HepG2 (cell line): ENCODE results near the gene INF2. TPM values are rescaled to one million over a fixed set of nuclear protein-coding genes. Genes with fewer than 3 reads are reported as not detected.

Source experiments
- ATAC-seq: fragments of 200-7000 bp; cut with Tn5 transposase; 3 replicates; pipeline ENCODE4 v1.9.1; 2020; ENCODE audit warnings: mild to moderate bottlenecking, moderate library complexity
- BruUV-seq: library from RNA; stranded (reverse); fragments of 400-500 nt; replicated peaks from 2 replicates; lab custom pipeline; 2021; lab: Mats Ljungman, UMichigan
- CTCF ChIA-PET: fragments of 300-600 bp; formaldehyde crosslinking; extraction: SDS; loops from one replicate; lab custom pipeline; 2021; ENCODE audit warnings: low total read pairs, inconsistent platforms, low intra/inter-chr PET ratio; lab: Yijun Ruan, JAX
- POLR2A ChIA-PET: fragments of 350-600 bp; sonication (Branson Sonifier 250); formaldehyde crosslinking; loops from one replicate; lab custom pipeline; 2020; ENCODE audit warnings: antibody characterized with exemption, inconsistent platforms; lab: Yijun Ruan, JAX
- DNase-seq: peaks from one replicate; pipeline ENCODE4 v3.0.0-alpha.2; 2015; ENCODE audit warnings: low spot score
- FAIRE-seq: peaks from 3 replicates; lab custom pipeline; 2011; peaks lifted over from hg19 to GRCh38; lab: Jason Lieb, UNC
- H2AFZ ChIP-seq: one replicate; pipeline ENCODE4 v1.6.1; 2011; ENCODE audit warnings: low read length, inconsistent platforms
- H3K27ac ChIP-seq: fragments of 300-600 bp; 3 replicates; pipeline ENCODE4 v1.8.0; 2011; ENCODE audit warnings: mixed run types, mild to moderate bottlenecking, mixed read lengths, low read length, inconsistent platforms; ENCODE audit not compliant: insufficient read depth; ENCODE audit errors: extremely low read length
- H3K27me3 ChIP-seq, 2 experiments: fragments of 200-600 bp in 1 of 2; 2 replicates in 1 of 2; 3 replicates in 1 of 2; pipeline versions ENCODE4 v1.6.0 to v1.8.0; 2011; ENCODE audit warnings: low read length in 2 of 2, mild to moderate bottlenecking in 2 of 2, moderate library complexity in 2 of 2, inconsistent platforms in 1 of 2; ENCODE audit not compliant: insufficient read depth in 2 of 2, control insufficient read depth in 1 of 2
- H3K36me3 ChIP-seq, 2 experiments: fragments of 200-600 bp in 1 of 2; replicated peaks in 1 of 2; 2 replicates in 1 of 2; 3 replicates in 1 of 2; pipeline versions ENCODE4 v1.5.1 to v1.8.0; 2011; ENCODE audit warnings: low read length in 2 of 2, inconsistent platforms in 1 of 2; ENCODE audit not compliant: insufficient read depth in 2 of 2, control insufficient read depth in 1 of 2
- H3K4me1 ChIP-seq: 2 replicates; pipeline ENCODE4 v1.5.1; 2012; ENCODE audit warnings: low read length, inconsistent platforms; ENCODE audit not compliant: insufficient read depth
- H3K4me2 ChIP-seq: 2 replicates; pipeline ENCODE4 v1.6.0; 2011; ENCODE audit warnings: low read depth, low read length, inconsistent platforms
- H3K4me3 ChIP-seq, 3 experiments: fragments of 200-600 bp in 1 of 3; sonication (generic), shearing (Covaris generic) in 1 of 3; replicated peaks in 1 of 3; 2 replicates each; pipeline ENCODE4 v1.5.1; 2011 to 2016; ENCODE audit warnings: low read length in 3 of 3, inconsistent platforms in 2 of 3, low read depth in 2 of 3, mild to moderate bottlenecking in 2 of 3, control low read depth in 1 of 3, mixed read lengths in 1 of 3; ENCODE audit not compliant: insufficient read depth in 1 of 3
- H3K79me2 ChIP-seq: one replicate; pipeline ENCODE4 v1.6.1; 2011; ENCODE audit warnings: low read length, inconsistent platforms; ENCODE audit not compliant: insufficient read depth
- H3K9ac ChIP-seq: 2 replicates; pipeline ENCODE4 v1.6.0; 2011; ENCODE audit warnings: mild to moderate bottlenecking, low read depth, low read length, inconsistent platforms; ENCODE audit not compliant: insufficient read depth
- H3K9me3 ChIP-seq: 2 replicates; pipeline ENCODE4 v1.5.1; 2012; ENCODE audit warnings: mild to moderate bottlenecking, low read length
- H4K20me1 ChIP-seq: 2 replicates; pipeline ENCODE4 v1.6.0; 2011; ENCODE audit warnings: inconsistent platforms, mild to moderate bottlenecking, low read length, moderate library complexity; ENCODE audit not compliant: insufficient read depth
- EP300 ChIP-seq, 3 experiments: sonication (generic) in 1 of 3; formaldehyde crosslinking in 1 of 3; IDR thresholded peaks; 2 replicates each; pipeline versions ENCODE4 v1.5.1 to v1.6.1; 2011 to 2020; ENCODE audit warnings: low read depth in 2 of 3, low read length in 2 of 3, borderline replicate concordance in 1 of 3, improper control_type of control experiment in 1 of 3, mild to moderate bottlenecking in 1 of 3, missing genetic modification reagents in 1 of 3, moderate library complexity in 1 of 3
- HDAC6 ChIP-seq: fragments of 200-600 bp; sonication (generic); IDR thresholded peaks from 2 replicates; pipeline ENCODE4 v1.7.0; 2017; ENCODE audit warnings: mild to moderate bottlenecking, antibody characterized with exemption, low read length, low read depth
- PHF8 ChIP-seq: sonication (generic); formaldehyde crosslinking; IDR thresholded peaks from 2 replicates; pipeline ENCODE4 v1.5.0; 2020; ENCODE audit warnings: missing genetic modification reagents
- WGBS: methylation state at CpG from one replicate; pipeline ENCODE4 v1.1.6; 2017; ENCODE audit warnings: low lambda C conversion rate; 5-methylcytosine and 5-hydroxymethylcytosine counted together
- in situ Hi-C: cut with HindIII; loops from 2 replicates; pipeline ENCODE4 v1.10.0; 2017; ENCODE audit warnings: low pct_unique_long_range_greater_than_20kb; ENCODE audit not compliant: extremely low pct_ligation_motif_present
- intact Hi-C: fragments of 100-400 bp; cut with micrococcal nuclease; formaldehyde crosslinking; loops from one replicate; pipeline ENCODE4 v1.10.0; 2022; ENCODE audit not compliant: unreplicated experiment
- polyA plus RNA-seq, 8 experiments: library from polyadenylated mRNA; depleted of rRNA in 3 of 8; stranded (reverse) in 7 of 8; unstranded in 1 of 8; fragments of >200 nt; fragmentation: Illumina TruSeq in 4 of 8; extraction: Trizol in 4 of 8; gene quantifications; 2 replicates each; pipeline versions ENCODE4 v1.2.1 to v1.2.3, GENCODE V29; 2011 to 2016; ENCODE audit warnings: low read depth in 4 of 8, missing spikeins in 1 of 8, mixed read lengths in 1 of 8; ENCODE audit not compliant: insufficient read depth in 1 of 8
- total RNA-seq, 5 experiments: library from RNA; depleted of rRNA; stranded (reverse); fragments of >200 nt; fragmentation: Illumina TruSeq; extraction: Trizol; gene quantifications; 2 replicates each; pipeline ENCODE4 v1.2.3, GENCODE V29; 2016; ENCODE audit warnings: low read depth in 1 of 5
- TF ChIP-seq, protein P1 (sequence below): sonication (generic); formaldehyde crosslinking; IDR thresholded peaks from 2 replicates; pipeline ENCODE4 v1.4.0; 2020; ENCODE audit warnings: mild to moderate bottlenecking, missing genetic modification reagents
- TF ChIP-seq, protein P2 (sequence below): IDR thresholded peaks from 2 replicates; pipeline ENCODE4 v1.6.1; 2018; ENCODE audit warnings: missing genetic modification reagents

The INF2 gene
- total and polyA plus RNA-seq, 2 of the 13 experiments (the other 11 are each of a cell fraction or from before 2014, with no cell fraction given), result 16.4 to 26.4 TPM

DNA sequence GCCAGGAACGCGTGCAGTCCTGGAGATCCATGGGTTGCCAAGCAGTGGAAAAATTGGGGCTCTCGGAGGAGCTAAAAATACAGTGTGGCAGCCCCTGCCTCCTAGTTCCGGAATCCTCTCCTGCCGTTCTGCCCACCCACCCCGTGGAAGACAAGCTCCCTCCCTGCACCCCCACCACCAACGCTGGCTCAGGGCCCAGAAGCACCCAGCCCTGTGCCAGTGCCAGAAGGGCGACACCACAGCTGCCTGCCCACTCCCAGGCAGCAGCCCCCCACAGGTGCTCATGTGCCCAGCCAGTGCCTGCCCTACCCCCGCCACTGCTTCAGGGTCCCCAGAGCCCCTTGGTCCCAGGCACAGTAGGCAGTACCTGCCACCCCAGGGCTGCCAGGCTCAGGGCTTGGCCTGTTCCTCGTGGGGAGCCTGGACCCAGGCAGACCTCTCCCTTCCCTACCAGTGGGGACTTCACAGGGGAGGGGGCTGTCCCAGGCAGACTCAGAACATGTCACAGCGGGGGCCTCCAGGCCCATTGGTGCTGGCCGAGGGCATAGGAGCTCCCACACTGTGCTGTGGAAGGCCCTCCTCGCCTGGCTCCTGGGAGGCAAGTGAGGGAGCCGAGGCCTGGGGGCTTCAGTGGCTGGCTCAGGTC is 7.4 kb downstream of the INF2 start:
- in situ Hi-C loops, result no loop called here
- 100% methylated on average over 1 of the region's 14 CpGs for WGBS
- no peak overlapping the region for H3K4me3 ChIP-seq
- peaks cover 9 to 11% of the 10 kb centered on the region in 2 experiments; a peak in 4 of 5 replicates for H3K36me3 ChIP-seq
- H2AFZ ChIP-seq, result no peak overlapping the region
- H3K79me2 ChIP-seq, result peaks cover 11% of the 10 kb centered on the region
- no peak overlapping the region for H3K4me2 ChIP-seq
- ChIA-PET POLR2A (interaction anchor here (2.0 to 2.5 kb wide), 2 partner anchors 9 to 31 kb away, joined by 7 to 10 read pairs; no protein-coding TSS in a partner anchor), CTCF (no interaction called here)
- BruUV-seq, result no TSS peak
- peaks cover 20% of the 10 kb centered on the region; the same call in 1 of the 2 replicates for H4K20me1 ChIP-seq
- FAIRE-seq (no peak), DNase-seq (no peak), ATAC-seq (no peak)
- H3K27me3 ChIP-seq, result no peaks in the 10 kb centered on the region
- peaks cover 11% of the 10 kb centered on the region for H3K4me1 ChIP-seq
- no peak overlapping the region for H3K27ac ChIP-seq
- intact Hi-C loops, result no loop called here
- no peaks in the 10 kb centered on the region for H3K9me3 ChIP-seq
- no peak overlapping the region for H3K9ac ChIP-seq
- TF ChIP-seq HDAC6 (no peak), EP300 (IDR thresholded peaks at IDR 0.05; ENCODE audit: low read depth in 2 of 2, low read length in 2 of 2) (no peak), EP300 (CRISPR knock-in tag; IDR thresholded peaks at IDR 0.05; ENCODE audit: borderline replicate concordance) (no peak), PHF8 (no peak)
- TF ChIP-seq, protein P1, sequence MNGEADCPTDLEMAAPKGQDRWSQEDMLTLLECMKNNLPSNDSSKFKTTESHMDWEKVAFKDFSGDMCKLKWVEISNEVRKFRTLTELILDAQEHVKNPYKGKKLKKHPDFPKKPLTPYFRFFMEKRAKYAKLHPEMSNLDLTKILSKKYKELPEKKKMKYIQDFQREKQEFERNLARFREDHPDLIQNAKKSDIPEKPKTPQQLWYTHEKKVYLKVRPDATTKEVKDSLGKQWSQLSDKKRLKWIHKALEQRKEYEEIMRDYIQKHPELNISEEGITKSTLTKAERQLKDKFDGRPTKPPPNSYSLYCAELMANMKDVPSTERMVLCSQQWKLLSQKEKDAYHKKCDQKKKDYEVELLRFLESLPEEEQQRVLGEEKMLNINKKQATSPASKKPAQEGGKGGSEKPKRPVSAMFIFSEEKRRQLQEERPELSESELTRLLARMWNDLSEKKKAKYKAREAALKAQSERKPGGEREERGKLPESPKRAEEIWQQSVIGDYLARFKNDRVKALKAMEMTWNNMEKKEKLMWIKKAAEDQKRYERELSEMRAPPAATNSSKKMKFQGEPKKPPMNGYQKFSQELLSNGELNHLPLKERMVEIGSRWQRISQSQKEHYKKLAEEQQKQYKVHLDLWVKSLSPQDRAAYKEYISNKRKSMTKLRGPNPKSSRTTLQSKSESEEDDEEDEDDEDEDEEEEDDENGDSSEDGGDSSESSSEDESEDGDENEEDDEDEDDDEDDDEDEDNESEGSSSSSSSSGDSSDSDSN (CRISPR knock-in tag), result no peak
- TF ChIP-seq, protein P2, sequence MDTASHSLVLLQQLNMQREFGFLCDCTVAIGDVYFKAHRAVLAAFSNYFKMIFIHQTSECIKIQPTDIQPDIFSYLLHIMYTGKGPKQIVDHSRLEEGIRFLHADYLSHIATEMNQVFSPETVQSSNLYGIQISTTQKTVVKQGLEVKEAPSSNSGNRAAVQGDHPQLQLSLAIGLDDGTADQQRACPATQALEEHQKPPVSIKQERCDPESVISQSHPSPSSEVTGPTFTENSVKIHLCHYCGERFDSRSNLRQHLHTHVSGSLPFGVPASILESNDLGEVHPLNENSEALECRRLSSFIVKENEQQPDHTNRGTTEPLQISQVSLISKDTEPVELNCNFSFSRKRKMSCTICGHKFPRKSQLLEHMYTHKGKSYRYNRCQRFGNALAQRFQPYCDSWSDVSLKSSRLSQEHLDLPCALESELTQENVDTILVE (CRISPR knock-in tag), result no peak
